ENCODE results near the gene H2AZ1.

The H2AZ1 gene

DNA sequence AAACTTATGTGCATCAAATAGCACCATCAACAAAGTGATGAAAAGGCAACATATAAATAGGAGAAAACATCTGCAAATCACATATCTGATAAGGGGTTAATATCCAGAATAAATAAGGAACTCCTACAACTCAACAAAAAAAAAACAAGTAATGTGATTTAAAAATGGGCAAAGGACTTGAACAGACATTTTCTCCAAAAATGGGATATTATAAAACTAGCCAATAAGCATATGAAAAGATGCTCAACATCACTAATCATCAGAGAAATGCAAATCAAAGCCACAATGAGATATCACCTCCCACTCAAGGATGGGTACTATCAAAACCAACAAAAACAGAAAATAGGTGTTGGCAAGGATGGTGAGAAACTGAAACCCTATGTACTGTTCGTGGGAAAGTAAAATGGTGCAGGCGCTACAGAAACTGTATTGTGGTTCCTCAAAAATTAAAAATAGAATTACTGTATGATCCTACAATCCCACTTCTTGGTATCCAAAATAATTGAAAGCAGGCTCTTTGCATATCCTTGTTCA is 6.1 kb downstream of the H2AZ1 start:
- Histone ChIP-seq H3K27me3 (ENCODE audit: insufficient read depth, low read depth, severe bottlenecking) (no peaks in the 10 kb centered on the region), H3K36me3 (peaks cover 46% of the 10 kb centered on the region), H3K4me3 (ENCODE audit: low read depth, low read length) (no peak overlapping the region), H3K27ac (no peak overlapping the region), H3K9me3 (ENCODE audit: severe bottlenecking) (no peaks in the 10 kb centered on the region)
- TF ChIP-seq CTCF (IDR thresholded peaks at IDR 0.05; ENCODE audit: low read depth, low read length): no peak
- DNase-seq: no peak

DNA sequence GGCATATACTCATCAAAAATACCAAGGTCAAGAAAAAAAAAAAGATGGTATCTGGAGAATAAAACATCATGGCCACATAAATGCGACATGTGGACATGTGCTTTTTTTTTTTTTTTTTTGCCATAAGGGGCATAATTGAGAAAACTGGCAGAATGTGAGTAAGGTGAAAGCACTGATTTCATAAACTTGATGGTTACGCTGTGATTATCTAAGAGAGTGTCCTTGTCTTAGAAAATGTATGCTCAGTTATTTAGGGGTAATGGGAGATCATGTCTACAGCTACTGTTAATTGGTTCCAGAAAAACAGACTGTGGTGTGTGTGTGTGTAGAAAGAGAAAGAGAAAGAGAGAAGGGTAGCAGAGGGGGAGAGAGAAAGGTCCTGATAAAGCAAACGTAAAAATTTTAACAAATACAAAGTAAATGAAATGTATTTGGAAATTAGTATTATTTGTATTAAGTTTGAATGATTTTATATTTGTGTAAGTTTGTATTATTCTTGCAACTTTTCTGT is 11.8 kb downstream of the H2AZ1 start:
- Histone ChIP-seq H3K27ac (no peak overlapping the region), H3K9me3 (ENCODE audit: severe bottlenecking) (peaks cover 3% of the 10 kb centered on the region), H3K4me3 (ENCODE audit: low read depth, low read length) (no peak overlapping the region), H3K36me3 (peaks cover 27% of the 10 kb centered on the region), H3K27me3 (ENCODE audit: insufficient read depth, low read depth, severe bottlenecking) (no peaks in the 10 kb centered on the region)
- no peak for DNase-seq
- no peak for TF ChIP-seq CTCF (IDR thresholded peaks at IDR 0.05; ENCODE audit: low read depth, low read length)

DNA sequence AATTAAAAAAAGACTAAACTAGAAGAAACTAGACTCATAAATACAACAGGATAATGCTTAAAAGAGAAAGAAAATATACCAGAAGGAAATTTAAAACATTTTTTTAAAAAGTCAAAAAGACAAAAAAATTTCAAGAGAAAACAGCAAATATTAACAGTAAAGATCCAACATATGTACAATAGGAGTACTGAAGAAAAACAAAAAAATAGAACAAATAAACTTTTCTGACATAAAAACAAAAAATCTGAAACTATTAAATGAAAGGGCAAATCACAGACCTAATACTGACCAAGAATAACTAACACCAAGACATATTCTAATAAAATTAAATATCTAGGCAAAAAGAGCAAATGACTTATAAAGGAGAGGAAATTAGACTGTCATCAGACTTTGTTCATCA is 15.2 kb downstream of the H2AZ1 start:
- DNase-seq: no peak
- H3K4me3 ChIP-seq (ENCODE audit: low read depth, low read length): no peak overlapping the region
- no peaks in the 10 kb centered on the region for H3K27me3 ChIP-seq (ENCODE audit: insufficient read depth, low read depth, severe bottlenecking)
- H3K36me3 ChIP-seq: peaks cover 28% of the 10 kb centered on the region
- TF ChIP-seq CTCF (IDR thresholded peaks at IDR 0.05; ENCODE audit: low read depth, low read length): no peak
- H3K27ac ChIP-seq: no peak overlapping the region
- peaks cover 3% of the 10 kb centered on the region for H3K9me3 ChIP-seq (ENCODE audit: severe bottlenecking)

DNA sequence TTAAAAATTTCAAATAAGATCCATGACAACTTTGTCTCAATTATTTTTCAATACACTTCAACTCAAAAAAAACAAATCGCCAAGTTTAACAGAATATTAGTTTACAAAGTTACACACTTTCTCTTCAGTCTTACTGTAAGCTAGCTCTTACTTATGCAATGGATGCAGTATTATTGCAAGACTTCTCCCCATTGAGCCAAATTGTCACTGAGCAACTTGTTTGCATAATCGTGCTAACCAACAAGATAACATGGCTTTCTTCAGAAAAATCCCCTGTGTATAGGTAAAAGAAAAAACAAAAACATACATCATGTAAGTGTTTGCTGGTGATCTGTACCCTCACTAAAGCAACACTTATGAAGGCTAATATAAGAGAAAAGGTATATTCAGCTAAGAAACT is 22.5 kb downstream of the H2AZ1 start:
- no peaks in the 10 kb centered on the region for H3K27me3 ChIP-seq (ENCODE audit: insufficient read depth, low read depth, severe bottlenecking)
- DNase-seq: no peak
- H3K36me3 ChIP-seq: peaks cover 18% of the 10 kb centered on the region
- no peak overlapping the region for H3K27ac ChIP-seq
- H3K4me3 ChIP-seq (ENCODE audit: low read depth, low read length): no peak overlapping the region
- no peak for TF ChIP-seq CTCF (IDR thresholded peaks at IDR 0.05; ENCODE audit: low read depth, low read length)
- no peaks in the 10 kb centered on the region for H3K9me3 ChIP-seq (ENCODE audit: severe bottlenecking)

- Histone ChIP-seq H3K27me3 (ENCODE audit: insufficient read depth, low read depth, severe bottlenecking) (no peaks in the 10 kb centered on the region), H3K36me3 (peaks cover 16% of the 10 kb centered on the region), H3K27ac (no peak overlapping the region), H3K4me3 (ENCODE audit: low read depth, low read length) (no peak overlapping the region), H3K9me3 (ENCODE audit: severe bottlenecking) (no peaks in the 10 kb centered on the region)
- no peak for TF ChIP-seq CTCF (IDR thresholded peaks at IDR 0.05; ENCODE audit: low read depth, low read length)
- DNase-seq: no peak
Observed at GRCh38 chr4:99921174-99921573, 28.9 kb downstream of the H2AZ1 start.

DNA sequence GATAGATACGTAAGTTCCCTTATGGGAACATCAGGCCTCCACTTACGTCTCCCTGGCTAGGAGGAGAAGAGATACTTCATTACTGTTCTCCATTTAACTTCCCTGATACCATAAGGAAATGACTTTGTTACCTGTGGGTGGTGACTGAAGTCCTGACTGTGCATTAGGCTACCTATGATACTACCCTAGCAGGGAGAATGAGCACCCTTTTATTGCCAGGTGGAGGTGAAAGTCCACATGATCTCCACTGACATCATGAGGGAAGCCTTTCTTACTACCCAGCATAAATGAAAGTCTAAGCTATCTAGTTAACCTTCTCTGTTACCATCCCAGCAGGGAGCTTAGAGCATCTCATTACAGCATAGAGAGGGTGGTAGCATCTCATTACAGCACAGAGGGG is 31.4 kb downstream of the H2AZ1 start:
- H3K27ac ChIP-seq: no peak overlapping the region
- no peak for TF ChIP-seq CTCF (IDR thresholded peaks at IDR 0.05; ENCODE audit: low read depth, low read length)
- H3K4me3 ChIP-seq (ENCODE audit: low read depth, low read length): no peak overlapping the region
- peaks cover 23% of the 10 kb centered on the region for H3K36me3 ChIP-seq
- no peak for DNase-seq
- H3K9me3 ChIP-seq (ENCODE audit: severe bottlenecking): no peaks in the 10 kb centered on the region
- H3K27me3 ChIP-seq (ENCODE audit: insufficient read depth, low read depth, severe bottlenecking): no peaks in the 10 kb centered on the region
